HG02938 (cell line): Measurements from ENCODE around the gene ANKRD11.
"Not testable (repeated sequence)": the region's sequence is repeated elsewhere in the genome, so short reads cannot be mapped to it uniquely, and the experiment has no call there.

ENCODE experiments used
- ATAC-seq: cut with Tn5 transposase; IDR thresholded peaks from one replicate; pipeline ENCODE4 v1.9.1; 2021; ENCODE audit warnings: mild to moderate bottlenecking, moderate library complexity; ENCODE audit not compliant: unreplicated experiment

Gene ANKRD11

GRCh38 chr16:89304941-89305705 lies 185.2 kb downstream of the ANKRD11 start:
- ATAC-seq = no peak

GRCh38 chr16:89304181-89304851 lies 186.0 kb downstream of the ANKRD11 start:
- no peak for ATAC-seq

GRCh38 chr16:89303617-89304016 lies 186.7 kb downstream of the ANKRD11 start:
- ATAC-seq = no peak

GRCh38 chr16:89300976-89301360 lies 189.4 kb downstream of the ANKRD11 start:
- no peak for ATAC-seq

- no peak for ATAC-seq
Measured at GRCh38 chr16:89300311-89300975, 189.9 kb downstream of the ANKRD11 start.

GRCh38 chr16:89299357-89300111 lies 190.8 kb downstream of the ANKRD11 start:
- not testable (repeated sequence) for ATAC-seq

DNA sequence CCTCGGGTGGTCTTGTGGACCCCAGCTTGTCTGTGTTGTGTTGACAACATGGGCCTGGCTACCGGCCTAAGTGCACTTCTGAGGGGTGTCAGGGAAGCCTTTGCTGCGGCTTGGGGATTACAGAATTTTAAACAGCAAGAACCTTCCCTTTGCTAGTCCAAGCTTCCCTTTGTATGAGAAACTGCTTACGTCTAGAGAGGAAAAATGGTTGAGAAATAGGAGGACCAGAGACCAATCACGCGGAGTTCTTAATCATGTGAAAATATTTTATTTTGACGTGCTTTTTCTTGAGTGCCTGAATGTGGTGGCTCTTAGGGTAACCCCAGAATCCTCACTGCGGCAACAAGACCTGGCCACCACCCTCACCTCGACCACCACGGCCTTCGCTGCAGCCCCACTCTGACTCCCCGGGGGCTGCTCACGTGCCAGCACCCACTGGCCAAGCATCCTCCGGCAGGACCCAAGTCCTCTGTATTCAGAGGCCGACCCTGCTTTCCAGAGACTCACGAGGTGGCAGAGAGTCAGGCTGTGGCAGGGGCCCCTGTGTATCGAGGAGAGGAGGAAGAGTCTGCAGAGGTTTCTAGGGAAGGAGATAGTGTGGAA lies 191.6 kb downstream of the ANKRD11 start:
- no peak for ATAC-seq

- no peak for ATAC-seq
Measured at GRCh38 chr16:89297910-89298545, 192.3 kb downstream of the ANKRD11 start.

DNA sequence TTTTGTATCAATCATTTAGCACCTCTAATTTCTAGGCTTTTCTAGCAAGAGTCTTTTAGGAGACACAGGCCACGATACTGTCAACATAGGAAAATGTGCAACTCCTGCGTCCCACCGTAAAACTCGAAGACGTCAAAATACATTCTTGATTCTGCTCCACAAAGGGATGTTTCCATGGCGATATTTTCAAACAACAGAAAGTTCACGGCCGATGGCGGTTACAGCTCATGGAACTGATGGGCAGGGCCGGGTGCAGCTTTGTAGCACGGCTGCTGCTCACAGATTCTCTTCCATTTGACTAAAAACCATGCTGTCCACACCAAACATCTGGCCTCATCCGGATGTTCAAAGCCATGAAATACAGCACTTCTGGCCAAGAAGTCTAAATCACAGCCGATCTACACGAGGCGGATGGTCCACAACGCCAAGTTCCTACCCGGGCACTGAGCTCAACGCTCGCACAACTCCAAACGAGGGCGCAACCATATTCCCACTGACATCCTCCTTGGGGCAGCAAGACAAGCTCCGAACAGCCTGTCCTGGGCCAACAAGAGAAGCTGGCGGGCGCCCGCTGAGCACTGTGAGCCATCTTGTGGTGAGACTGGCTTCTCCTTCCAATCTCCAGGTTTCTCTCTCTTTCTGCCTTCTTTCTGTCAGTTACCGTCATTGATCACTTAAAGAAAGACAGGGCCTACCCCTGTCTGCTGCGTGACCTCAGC lies 193.0 kb downstream of the ANKRD11 start:
- no peak for ATAC-seq

DNA sequence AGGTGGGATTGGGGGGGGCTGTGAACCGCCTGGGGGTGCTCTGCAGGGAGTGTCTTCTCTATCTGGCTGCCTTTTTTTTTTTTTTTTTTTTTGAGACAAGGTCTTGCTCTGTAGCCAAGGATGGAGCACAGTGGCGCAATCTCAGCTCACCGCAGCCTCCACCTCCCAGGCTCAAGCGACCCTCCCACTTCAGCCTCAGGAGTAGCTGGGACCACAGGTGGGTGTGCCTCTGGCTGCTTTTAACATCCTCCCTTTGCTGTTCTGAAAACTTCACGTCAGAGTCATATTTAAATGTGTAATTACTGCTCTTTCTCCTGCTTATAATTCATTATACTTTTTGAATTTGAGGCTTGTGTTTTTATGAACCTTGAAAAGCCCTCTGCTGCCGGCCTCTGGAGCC lies 194.4 kb downstream of the ANKRD11 start:
- ATAC-seq = no peak

DNA sequence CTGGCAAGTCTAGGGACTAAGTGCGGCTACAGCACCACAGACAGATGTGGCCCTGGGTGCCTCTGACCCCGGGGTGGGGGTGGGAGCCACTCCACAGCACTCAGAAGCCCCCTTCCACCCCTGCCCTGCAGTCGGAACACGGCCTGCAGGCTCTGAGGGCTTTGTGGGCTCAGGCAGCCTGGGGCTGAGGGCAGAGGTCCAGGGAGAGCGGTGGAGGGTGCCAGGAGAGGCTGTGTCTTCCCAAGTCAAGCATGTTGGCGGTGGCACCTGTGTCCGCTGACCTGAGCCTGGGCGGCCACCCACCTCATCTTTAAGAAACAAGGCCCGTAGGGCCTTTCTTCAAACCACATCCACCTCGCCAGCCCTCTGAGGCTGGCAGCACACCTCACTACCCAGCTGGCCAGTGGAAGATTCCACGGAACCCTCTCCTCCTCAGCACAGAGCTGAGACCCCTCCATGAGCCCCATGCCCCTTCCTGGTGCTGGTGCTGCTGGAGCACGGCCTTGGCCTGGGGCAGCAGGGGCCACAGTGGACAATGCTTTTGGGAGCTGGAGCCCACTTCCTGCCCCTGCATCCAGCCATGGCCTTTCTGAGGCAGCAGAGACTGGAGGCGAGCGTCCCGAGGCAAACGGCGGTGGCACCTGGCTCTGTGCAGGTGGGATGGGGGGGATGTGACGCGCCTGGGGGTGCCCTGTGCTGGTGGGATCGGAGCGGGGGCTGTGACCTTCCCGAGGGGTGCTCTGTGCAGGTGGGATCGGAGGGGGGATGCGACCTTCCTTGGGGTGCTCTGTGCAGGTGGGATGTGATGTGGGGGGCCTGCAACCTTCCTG lies 195.1 kb downstream of the ANKRD11 start:
- no peak for ATAC-seq

DNA sequence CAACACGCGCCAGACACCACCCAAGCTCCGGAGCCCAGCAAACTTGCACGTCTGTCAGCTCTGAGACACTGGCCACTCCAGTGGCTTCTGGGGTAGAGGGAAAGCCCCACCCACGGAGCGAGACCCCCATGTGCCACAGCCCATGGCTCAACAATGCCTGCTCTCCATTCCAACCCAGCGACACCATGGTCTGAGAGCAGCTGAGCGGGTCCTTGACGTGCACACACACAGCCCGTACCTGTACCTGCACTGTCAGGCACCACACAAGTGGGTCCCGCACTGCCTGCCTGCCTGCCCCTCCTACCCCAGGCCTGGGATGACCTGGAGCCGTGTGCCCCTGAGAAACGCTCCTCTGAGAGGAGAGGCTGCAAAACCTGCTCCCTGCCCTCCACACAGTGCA lies 195.9 kb downstream of the ANKRD11 start:
- no peak for ATAC-seq

DNA sequence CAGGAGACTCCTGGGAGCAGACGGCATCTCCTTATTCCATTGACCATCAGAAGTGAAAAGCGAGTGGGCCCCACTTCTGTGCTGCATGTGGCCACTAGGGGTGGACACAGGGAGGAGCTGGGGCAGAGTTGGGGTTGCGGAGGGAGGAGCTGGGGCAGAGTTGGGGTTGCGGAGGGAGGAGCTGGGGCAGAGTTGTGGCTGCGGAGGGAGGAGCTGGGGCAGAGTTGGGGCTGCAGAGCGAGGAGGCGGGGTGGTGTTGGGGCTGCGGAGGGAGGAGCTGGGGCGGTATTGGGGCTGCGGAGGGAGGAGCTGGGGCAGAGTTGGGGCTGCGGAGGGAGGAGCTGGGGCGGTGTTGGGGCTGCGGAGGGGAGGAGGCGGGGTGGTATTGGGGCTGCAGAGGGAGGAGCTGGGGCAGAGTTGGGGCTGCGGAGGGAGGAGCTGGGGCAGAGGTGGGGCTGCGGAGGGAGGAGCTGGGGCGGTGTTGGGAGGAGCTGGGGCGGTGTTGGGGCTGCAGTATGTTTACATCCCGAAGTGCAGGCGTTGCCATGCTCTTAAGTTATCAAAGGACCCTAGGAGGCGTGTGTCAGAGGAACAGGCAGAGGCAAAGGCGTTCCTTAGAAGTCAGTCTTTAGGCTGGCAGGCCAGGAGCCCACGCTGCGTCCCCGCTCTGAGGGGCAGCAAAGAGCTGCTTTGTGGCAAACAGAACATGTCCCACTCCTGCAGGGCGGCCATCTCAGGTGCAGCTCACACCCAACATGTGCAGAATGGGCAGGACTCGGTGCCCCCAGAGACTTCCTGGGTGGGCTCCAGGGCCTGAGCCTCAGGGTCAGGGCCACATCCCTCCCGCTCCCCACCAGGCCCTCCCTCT lies 196.9 kb downstream of the ANKRD11 start:
- no peak for ATAC-seq

- ATAC-seq = no peak
Measured at GRCh38 chr16:89292443-89293078, 197.8 kb downstream of the ANKRD11 start.

DNA sequence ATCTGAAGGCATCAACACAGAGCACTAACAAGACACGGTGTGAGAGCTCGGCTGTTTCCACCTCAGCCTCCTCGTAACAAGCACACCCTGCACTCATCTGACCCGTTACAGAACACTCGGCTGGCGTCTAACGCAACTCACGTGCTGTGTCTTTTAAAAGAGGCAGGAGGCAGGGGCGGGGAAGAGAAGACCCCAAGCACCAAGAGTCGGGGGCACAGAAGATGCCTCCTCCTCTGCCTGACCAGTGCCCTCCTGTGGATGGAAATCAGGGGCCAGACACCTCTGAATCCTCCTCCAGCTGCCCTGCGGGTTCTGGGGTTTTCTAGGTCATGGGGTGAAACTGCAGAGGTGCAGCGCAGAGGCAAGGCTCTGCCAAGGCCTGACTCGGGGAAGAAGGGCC lies 198.6 kb downstream of the ANKRD11 start:
- ATAC-seq = no peak

- ATAC-seq = no peak
Measured at GRCh38 chr16:89291363-89291762, 199.0 kb downstream of the ANKRD11 start.

- ATAC-seq = no peak
Measured at GRCh38 chr16:89290887-89291286, 199.5 kb downstream of the ANKRD11 start.
